Activated naive CD8-positive, alpha-beta T cell treated with anti-CD3 and anti-CD28 coated beads, Interleukin-2, amount 50 U/mL, for 24 hours (primary cell): Measurements from ENCODE around the gene ARVCF.

Experiments
- ATAC-seq: fragments of 150-1000 bp; cut with Tn5 transposase; one replicate; pipeline ENCODE4 v1.10.0; 2021
- DNase-seq: peaks from one replicate; pipeline ENCODE4 v3.0.0; 2021
- H3K27ac Mint-ChIP-seq: one replicate; pipeline ENCODE4 v1.8.0; 2021; ENCODE audit warnings: mild to moderate bottlenecking, mixed read lengths
- H3K27me3 Mint-ChIP-seq: one replicate; pipeline ENCODE4 v1.8.0; 2021; ENCODE audit warnings: mixed read lengths
- H3K36me3 Mint-ChIP-seq: one replicate; pipeline ENCODE4 v1.8.0; 2021; ENCODE audit warnings: low read depth, mixed read lengths
- H3K4me1 Mint-ChIP-seq: one replicate; pipeline ENCODE4 v1.8.0; 2021; ENCODE audit warnings: mixed read lengths
- H3K4me3 Mint-ChIP-seq: one replicate; pipeline ENCODE4 v1.8.0; 2021; ENCODE audit warnings: mild to moderate bottlenecking, moderate library complexity, mixed read lengths
- H3K9me3 Mint-ChIP-seq: one replicate; pipeline ENCODE4 v1.8.0; 2021; ENCODE audit warnings: mixed read lengths

ARVCF gene

GRCh38 chr22:19977296-19978243 is 39.1 kb downstream of the ARVCF start:
- Mint-ChIP-seq H3K27ac (no peak overlapping the region), H3K36me3 (no peaks in the 10 kb centered on the region), H3K4me3 (no peak overlapping the region), H3K4me1 (peaks cover 7% of the 10 kb centered on the region), H3K27me3 (no peaks in the 10 kb centered on the region), H3K9me3 (no peaks in the 10 kb centered on the region)
- no peak for ATAC-seq
- no peak for DNase-seq

- Mint-ChIP-seq H3K9me3 (no peaks in the 10 kb centered on the region), H3K4me1 (peaks cover 7% of the 10 kb centered on the region), H3K27me3 (no peaks in the 10 kb centered on the region), H3K27ac (no peak overlapping the region), H3K36me3 (no peaks in the 10 kb centered on the region), H3K4me3 (no peak overlapping the region)
- no peak for ATAC-seq
- no peak for DNase-seq
Measured at GRCh38 chr22:19976671-19977070, 40.0 kb downstream of the ARVCF start.

GRCh38 chr22:19975707-19976035 is 41.0 kb downstream of the ARVCF start:
- ATAC-seq (no peak), DNase-seq (no peak)
- no peak overlapping the region for H3K27ac Mint-ChIP-seq
- peaks cover 10% of the 10 kb centered on the region for H3K4me1 Mint-ChIP-seq
- no peaks in the 10 kb centered on the region for H3K9me3 Mint-ChIP-seq
- no peak overlapping the region for H3K4me3 Mint-ChIP-seq
- H3K36me3 Mint-ChIP-seq: no peaks in the 10 kb centered on the region
- no peaks in the 10 kb centered on the region for H3K27me3 Mint-ChIP-seq

DNA sequence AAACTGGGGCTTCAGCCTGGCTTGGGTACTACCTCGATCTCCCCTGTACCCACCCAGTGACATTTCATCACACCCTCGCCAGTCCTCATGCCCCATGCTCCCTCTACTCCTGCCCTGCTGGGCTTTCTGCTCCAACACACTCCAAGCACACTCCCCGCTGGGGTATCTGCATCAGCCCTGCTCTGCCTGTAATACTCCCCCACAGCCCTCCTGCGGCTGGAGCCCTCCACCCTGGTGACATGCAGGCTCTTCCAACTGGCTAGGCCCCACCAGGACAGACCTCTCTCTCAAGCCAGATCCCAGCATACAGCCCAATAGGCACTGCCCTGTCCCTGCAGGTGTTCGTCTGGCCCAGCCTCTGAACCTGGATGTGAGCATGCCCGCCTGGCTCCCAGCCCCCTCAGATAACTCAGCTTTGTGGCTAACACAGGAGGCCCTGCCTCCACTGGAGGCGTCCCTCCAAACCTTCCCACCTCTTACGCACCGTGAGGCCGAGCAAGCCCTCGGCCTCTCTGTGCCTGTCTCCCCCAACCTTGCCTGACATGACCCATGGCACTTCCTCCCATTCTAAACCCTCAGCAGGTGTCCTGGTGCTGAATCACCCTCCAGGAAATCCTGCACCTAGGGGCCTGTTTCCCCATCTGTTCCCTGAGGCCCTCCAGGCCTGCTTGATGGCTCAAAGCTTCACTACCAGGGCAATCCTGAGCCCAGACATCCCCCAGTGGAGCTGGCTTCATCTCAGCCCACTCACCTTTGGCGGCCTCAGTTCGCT is 41.5 kb downstream of the ARVCF start:
- H3K27me3 Mint-ChIP-seq: no peaks in the 10 kb centered on the region
- no peak overlapping the region for H3K4me3 Mint-ChIP-seq
- DNase-seq (no peak), ATAC-seq (no peak)
- peaks cover 13% of the 10 kb centered on the region for H3K4me1 Mint-ChIP-seq
- H3K27ac Mint-ChIP-seq: no peak overlapping the region
- H3K36me3 Mint-ChIP-seq: no peaks in the 10 kb centered on the region
- no peaks in the 10 kb centered on the region for H3K9me3 Mint-ChIP-seq

DNA sequence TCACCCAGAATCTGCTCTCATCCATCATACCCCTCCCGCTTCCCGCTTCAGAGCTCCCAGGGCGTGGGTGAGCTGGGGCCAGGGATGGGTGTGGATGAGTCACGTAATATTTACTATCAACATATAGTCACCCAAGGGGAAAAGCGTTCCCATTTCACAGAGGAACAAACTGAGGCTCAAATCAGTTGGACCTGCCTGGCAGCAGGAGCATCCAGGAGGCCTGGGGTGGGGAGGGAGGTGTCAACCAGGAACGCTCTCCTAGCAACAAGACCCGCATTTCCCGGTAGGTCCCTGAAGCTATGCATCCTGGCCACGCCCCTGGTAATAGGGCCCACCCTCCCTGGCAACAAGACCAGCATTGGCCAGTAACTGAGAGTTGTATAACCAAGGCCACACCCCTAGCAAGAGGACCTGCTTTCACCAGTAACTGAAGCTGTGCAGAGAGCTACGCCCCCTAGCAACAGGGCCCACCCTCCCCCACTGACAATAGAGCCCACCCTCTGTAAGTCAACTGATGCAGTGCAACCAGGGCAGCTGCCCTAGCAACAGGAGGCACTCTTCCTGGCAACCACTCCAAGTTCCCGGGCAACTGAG is 42.3 kb downstream of the ARVCF start:
- no peaks in the 10 kb centered on the region for H3K36me3 Mint-ChIP-seq
- H3K4me3 Mint-ChIP-seq: no peak overlapping the region
- ATAC-seq (peak; percentile 37), DNase-seq (peak; percentile 13)
- H3K27me3 Mint-ChIP-seq: no peaks in the 10 kb centered on the region
- no peak overlapping the region for H3K27ac Mint-ChIP-seq
- no peaks in the 10 kb centered on the region for H3K9me3 Mint-ChIP-seq
- peaks cover 13% of the 10 kb centered on the region for H3K4me1 Mint-ChIP-seq

- H3K9me3 Mint-ChIP-seq: no peaks in the 10 kb centered on the region
- no peak for DNase-seq
- no peaks in the 10 kb centered on the region for H3K27me3 Mint-ChIP-seq
- H3K36me3 Mint-ChIP-seq: no peaks in the 10 kb centered on the region
- no peak overlapping the region for H3K4me3 Mint-ChIP-seq
- no peak overlapping the region for H3K27ac Mint-ChIP-seq
- peaks cover 13% of the 10 kb centered on the region for H3K4me1 Mint-ChIP-seq
- ATAC-seq: no peak
Measured at GRCh38 chr22:19973551-19974267, 42.9 kb downstream of the ARVCF start.

- Mint-ChIP-seq H3K4me3 (no peak overlapping the region), H3K27ac (no peak overlapping the region)
Measured at GRCh38 chr22:19972652-19973550, 43.7 kb downstream of the ARVCF start.

DNA sequence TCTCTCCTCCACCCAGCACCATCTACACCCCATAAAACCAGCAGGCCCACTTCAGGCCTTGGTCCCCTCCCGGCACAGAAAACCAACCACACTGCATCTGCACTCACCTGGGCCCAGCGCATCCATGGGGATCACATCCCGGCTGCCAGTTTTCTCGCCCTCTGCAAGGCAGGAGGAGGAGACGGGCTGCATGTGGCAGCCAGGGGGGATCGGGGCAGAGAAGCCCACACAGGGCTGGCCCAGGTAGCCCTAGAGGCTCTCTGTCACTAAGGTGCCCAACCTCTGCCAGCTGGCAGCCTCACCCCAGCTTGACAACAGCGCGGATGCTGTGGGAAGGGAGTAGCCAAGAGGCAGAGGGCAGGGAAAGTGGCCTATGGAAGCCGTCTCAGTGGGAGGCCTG is 44.4 kb downstream of the ARVCF start:
- H3K27ac Mint-ChIP-seq: no peak overlapping the region
- peaks cover 3% of the 10 kb centered on the region for H3K36me3 Mint-ChIP-seq
- DNase-seq: no peak
- no peaks in the 10 kb centered on the region for H3K9me3 Mint-ChIP-seq
- ATAC-seq: no peak
- H3K27me3 Mint-ChIP-seq: no peaks in the 10 kb centered on the region
- H3K4me3 Mint-ChIP-seq: no peak overlapping the region
- H3K4me1 Mint-ChIP-seq: peaks cover 13% of the 10 kb centered on the region

More at GRCh38 chr22:19972652-19973550, 43.7 kb downstream of the ARVCF start:
- Mint-ChIP-seq H3K27me3 (no peaks in the 10 kb centered on the region), H3K9me3 (no peaks in the 10 kb centered on the region), H3K4me1 (peaks cover 13% of the 10 kb centered on the region), H3K36me3 (no peaks in the 10 kb centered on the region)
- DNase-seq (no peak), ATAC-seq (no peak)

DNA sequence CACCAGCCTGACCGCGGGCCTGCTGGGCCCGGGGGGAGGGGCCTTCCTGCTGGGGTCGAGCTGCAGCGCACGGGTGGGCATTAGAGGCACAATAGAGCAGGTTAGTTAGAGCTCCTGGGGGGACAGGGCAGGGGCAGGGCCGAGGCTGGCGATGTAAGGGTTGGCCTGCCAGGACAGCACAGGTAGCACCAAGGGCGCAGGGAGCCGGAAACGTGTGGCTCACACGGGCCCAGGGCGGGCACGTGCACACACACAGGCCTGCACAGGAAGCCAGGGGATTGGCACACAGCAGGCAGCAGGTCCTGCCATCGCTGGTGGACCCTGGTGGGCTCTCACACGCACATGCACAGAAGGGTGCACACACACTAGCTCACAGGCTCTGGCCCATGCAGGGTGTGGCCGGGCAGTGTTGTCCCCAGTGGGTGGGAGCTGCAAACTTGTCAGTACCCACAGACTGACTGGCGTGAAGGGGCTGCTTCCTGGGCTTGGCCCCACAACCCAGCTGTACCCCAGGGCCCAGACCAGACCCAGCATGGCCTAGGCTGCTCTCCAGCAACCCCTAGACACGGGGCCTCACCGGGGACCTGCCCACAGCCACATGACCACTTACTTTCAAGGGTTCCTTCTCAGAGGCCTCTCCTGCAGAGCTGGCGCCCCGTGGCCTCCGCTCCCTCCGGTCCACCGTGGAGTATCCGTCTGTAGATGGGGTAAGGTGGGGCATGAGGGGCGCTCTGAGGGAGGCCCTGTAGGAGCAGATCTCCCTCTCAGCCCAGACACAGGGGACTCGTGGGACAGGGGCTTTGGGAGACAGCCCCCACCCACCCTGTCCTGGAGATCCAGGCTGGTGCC is 45.1 kb downstream of the ARVCF start:
- no peaks in the 10 kb centered on the region for H3K27me3 Mint-ChIP-seq
- H3K4me1 Mint-ChIP-seq: peaks cover 13% of the 10 kb centered on the region
- ATAC-seq: peak; percentile 3
- no peaks in the 10 kb centered on the region for H3K9me3 Mint-ChIP-seq
- DNase-seq: no peak
- no peak overlapping the region for H3K4me3 Mint-ChIP-seq
- no peak overlapping the region for H3K27ac Mint-ChIP-seq
- H3K36me3 Mint-ChIP-seq: peaks cover 6% of the 10 kb centered on the region

GRCh38 chr22:19970479-19971275 is 45.9 kb downstream of the ARVCF start:
- Mint-ChIP-seq H3K4me3 (no peak overlapping the region), H3K27me3 (no peaks in the 10 kb centered on the region), H3K36me3 (peaks cover 6% of the 10 kb centered on the region), H3K4me1 (peaks cover 13% of the 10 kb centered on the region), H3K27ac (no peak overlapping the region), H3K9me3 (no peaks in the 10 kb centered on the region)
- ATAC-seq (peak; percentile 64), DNase-seq (peak; percentile 83)

- Mint-ChIP-seq H3K4me1 (peaks cover 8% of the 10 kb centered on the region), H3K36me3 (peaks cover 6% of the 10 kb centered on the region), H3K27me3 (no peaks in the 10 kb centered on the region), H3K27ac (no peak overlapping the region), H3K9me3 (no peaks in the 10 kb centered on the region), H3K4me3 (no peak overlapping the region)
- DNase-seq (no peak), ATAC-seq (no peak)
Measured at GRCh38 chr22:19970031-19970478, 46.6 kb downstream of the ARVCF start.

DNA sequence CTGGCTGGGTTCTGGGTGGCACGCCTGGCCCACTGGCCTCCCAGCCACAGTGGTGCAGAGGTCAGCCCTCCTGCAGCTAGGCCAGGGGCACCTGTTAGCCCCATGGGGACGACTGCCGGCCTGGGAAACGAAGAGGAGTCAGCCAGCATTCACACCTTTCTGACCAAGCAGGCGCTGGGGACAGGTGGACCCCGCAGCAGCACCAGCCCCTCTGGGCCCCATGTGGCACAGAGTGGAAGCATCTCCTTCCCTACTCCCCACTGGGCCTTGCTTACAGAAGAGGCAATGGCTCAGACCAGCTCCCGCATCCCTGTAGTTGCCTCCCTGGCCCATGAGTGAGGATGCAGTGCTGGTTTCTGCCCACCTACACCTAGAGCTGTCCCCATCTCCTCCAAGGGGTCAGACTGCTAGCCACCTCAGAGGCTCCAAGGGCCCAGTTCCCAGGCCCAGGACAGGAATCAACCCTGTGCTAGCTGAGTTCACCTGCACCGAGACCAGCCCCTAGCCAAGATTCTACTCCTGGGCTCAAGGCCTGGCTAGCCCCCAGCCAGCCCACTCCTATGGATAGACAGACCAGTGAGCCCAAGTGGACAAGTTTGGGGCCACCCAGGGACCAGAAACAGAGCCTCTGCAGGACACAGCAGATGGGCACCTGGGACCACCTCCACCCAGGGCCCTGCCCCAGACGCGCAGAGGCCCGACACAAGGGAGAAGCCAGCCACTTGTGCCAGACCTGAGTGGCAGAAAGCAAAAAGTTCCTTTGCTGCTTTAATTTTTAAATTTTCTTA is 47.3 kb downstream of the ARVCF start:
- peaks cover 5% of the 10 kb centered on the region for H3K4me1 Mint-ChIP-seq
- H3K9me3 Mint-ChIP-seq: no peaks in the 10 kb centered on the region
- H3K27ac Mint-ChIP-seq: no peak overlapping the region
- ATAC-seq: no peak
- no peak overlapping the region for H3K4me3 Mint-ChIP-seq
- H3K36me3 Mint-ChIP-seq: peaks cover 10% of the 10 kb centered on the region
- no peaks in the 10 kb centered on the region for H3K27me3 Mint-ChIP-seq
- DNase-seq: no peak
